ENCODE results near the gene SIRT1.

SIRT1 gene

GRCh38 chr10:67864607-67865371, 19.7 kb upstream of the SIRT1 start:
- H3K79me2 ChIP-seq (ENCODE audit: control insufficient read depth, insufficient read depth, low read length, poor library complexity) = no peaks in the 10 kb centered on the region
- H2AK5ac ChIP-seq (ENCODE audit: low read length) = no peak overlapping the region
- no CpG with 5 or more reads among the region's 10 CpGs for WGBS (ENCODE audit: extremely low coverage, insufficient coverage, insufficient read length)

GRCh38 chr10:67868132-67868531, 16.3 kb upstream of the SIRT1 start:
- no peaks in the 10 kb centered on the region for H3K36me3 ChIP-seq (ENCODE audit: control insufficient read depth in 1 of 2, insufficient read depth in 2 of 2, low read length in 2 of 2)
- H3K27ac ChIP-seq (ENCODE audit: low read depth, low read length) = no peak overlapping the region
- no peak overlapping the region for H2BK12ac ChIP-seq (ENCODE audit: low read length)
- no peak overlapping the region for H2AFZ ChIP-seq (ENCODE audit: insufficient read depth, low read length, poor library complexity)
- no peak overlapping the region for H3K23ac ChIP-seq (ENCODE audit: low read length)
- no peaks in the 10 kb centered on the region for H3K79me1 ChIP-seq (ENCODE audit: low read length)
- no peak overlapping the region for H3K9ac ChIP-seq (ENCODE audit: low read length)
- H4K91ac ChIP-seq (ENCODE audit: low read depth, low read length) = no peak overlapping the region
- H3K4ac ChIP-seq (ENCODE audit: low read depth, low read length) = no peak overlapping the region
- no CpG with 5 or more reads among the region's 2 CpGs for WGBS (ENCODE audit: extremely low coverage, insufficient coverage, insufficient read length)
- H3K27me3 ChIP-seq (ENCODE audit: insufficient read depth, low read length) = no peaks in the 10 kb centered on the region
- H3K14ac ChIP-seq (ENCODE audit: low read length) = no peak overlapping the region
- H2BK5ac ChIP-seq (ENCODE audit: low read depth, low read length, poor library complexity) = no peak overlapping the region
- H3K18ac ChIP-seq (ENCODE audit: low read length) = no peak overlapping the region
- DNase-seq = no peak
- no peaks in the 10 kb centered on the region for H3K79me2 ChIP-seq (ENCODE audit: control insufficient read depth, insufficient read depth, low read length, poor library complexity)
- H4K12ac ChIP-seq (ENCODE audit: low read depth, low read length) = no peak overlapping the region
- H2BK120ac ChIP-seq (ENCODE audit: insufficient read depth, low read length, poor library complexity) = no peak overlapping the region
- H3K4me1 ChIP-seq (ENCODE audit: control insufficient read depth in 1 of 2, insufficient read depth in 2 of 2, low read length in 2 of 2) = no peaks in the 10 kb centered on the region
- no peak overlapping the region for H3K4me3 ChIP-seq (ENCODE audit: low read depth, low read length)
- no peak overlapping the region for H4K8ac ChIP-seq (ENCODE audit: low read depth, low read length)
- H3K4me2 ChIP-seq (ENCODE audit: low read length) = no peak overlapping the region
- H3K9me3 ChIP-seq (ENCODE audit: insufficient read depth, low read depth, low read length) = no peaks in the 10 kb centered on the region
- no peak overlapping the region for H2AK5ac ChIP-seq (ENCODE audit: low read length)

More at GRCh38 chr10:67864607-67865371, 19.7 kb upstream of the SIRT1 start:
- H4K12ac ChIP-seq (ENCODE audit: low read depth, low read length) = no peak overlapping the region
- no peak overlapping the region for H3K27ac ChIP-seq (ENCODE audit: low read depth, low read length)
- no peak overlapping the region for H3K4me2 ChIP-seq (ENCODE audit: low read length)
- no peak overlapping the region for H2AFZ ChIP-seq (ENCODE audit: insufficient read depth, low read length, poor library complexity)
- no peak overlapping the region for H3K4me3 ChIP-seq (ENCODE audit: low read depth, low read length)
- no peak overlapping the region for H2BK120ac ChIP-seq (ENCODE audit: insufficient read depth, low read length, poor library complexity)
- no peak overlapping the region for H3K9ac ChIP-seq (ENCODE audit: low read length)
- no peaks in the 10 kb centered on the region for H3K79me1 ChIP-seq (ENCODE audit: low read length)
- H3K4ac ChIP-seq (ENCODE audit: low read depth, low read length) = no peak overlapping the region
- peak in 1 of 2 donors; percentile 46 for DNase-seq
- no peak overlapping the region for H3K14ac ChIP-seq (ENCODE audit: low read length)
- H4K91ac ChIP-seq (ENCODE audit: low read depth, low read length) = no peak overlapping the region
- H2BK12ac ChIP-seq (ENCODE audit: low read length) = no peak overlapping the region
- H3K9me3 ChIP-seq (ENCODE audit: insufficient read depth, low read depth, low read length) = no peaks in the 10 kb centered on the region
- no peaks in the 10 kb centered on the region for H3K27me3 ChIP-seq (ENCODE audit: insufficient read depth, low read length)
- no peak overlapping the region for H4K8ac ChIP-seq (ENCODE audit: low read depth, low read length)
- no peaks in the 10 kb centered on the region for H3K4me1 ChIP-seq (ENCODE audit: control insufficient read depth in 1 of 2, insufficient read depth in 2 of 2, low read length in 2 of 2)
- no peak overlapping the region for H3K23ac ChIP-seq (ENCODE audit: low read length)
- H3K36me3 ChIP-seq (ENCODE audit: control insufficient read depth in 1 of 2, insufficient read depth in 2 of 2, low read length in 2 of 2) = no peaks in the 10 kb centered on the region
- H3K18ac ChIP-seq (ENCODE audit: low read length) = no peak overlapping the region
- no peak overlapping the region for H2BK5ac ChIP-seq (ENCODE audit: low read depth, low read length, poor library complexity)

GRCh38 chr10:67869996-67870395, 14.5 kb upstream of the SIRT1 start:
- H3K27me3 ChIP-seq (ENCODE audit: insufficient read depth, low read length) = no peaks in the 10 kb centered on the region
- no peak overlapping the region for H2BK5ac ChIP-seq (ENCODE audit: low read depth, low read length, poor library complexity)
- no peak overlapping the region for H3K4me2 ChIP-seq (ENCODE audit: low read length)
- H3K36me3 ChIP-seq (ENCODE audit: control insufficient read depth in 1 of 2, insufficient read depth in 2 of 2, low read length in 2 of 2) = no peaks in the 10 kb centered on the region
- H3K79me2 ChIP-seq (ENCODE audit: control insufficient read depth, insufficient read depth, low read length, poor library complexity) = no peaks in the 10 kb centered on the region
- H3K14ac ChIP-seq (ENCODE audit: low read length) = no peak overlapping the region
- no peak overlapping the region for H4K12ac ChIP-seq (ENCODE audit: low read depth, low read length)
- H2BK12ac ChIP-seq (ENCODE audit: low read length) = no peak overlapping the region
- no peak overlapping the region for H3K4me3 ChIP-seq (ENCODE audit: low read depth, low read length)
- H2BK120ac ChIP-seq (ENCODE audit: insufficient read depth, low read length, poor library complexity) = no peak overlapping the region
- H3K4me1 ChIP-seq (ENCODE audit: control insufficient read depth in 1 of 2, insufficient read depth in 2 of 2, low read length in 2 of 2) = no peaks in the 10 kb centered on the region
- no peak overlapping the region for H3K27ac ChIP-seq (ENCODE audit: low read depth, low read length)
- no CpG with 5 or more reads among the region's 6 CpGs for WGBS (ENCODE audit: extremely low coverage, insufficient coverage, insufficient read length)
- no peak overlapping the region for H3K18ac ChIP-seq (ENCODE audit: low read length)
- H2AFZ ChIP-seq (ENCODE audit: insufficient read depth, low read length, poor library complexity) = no peak overlapping the region
- no peaks in the 10 kb centered on the region for H3K9me3 ChIP-seq (ENCODE audit: insufficient read depth, low read depth, low read length)
- no peaks in the 10 kb centered on the region for H3K79me1 ChIP-seq (ENCODE audit: low read length)
- H2AK5ac ChIP-seq (ENCODE audit: low read length) = no peak overlapping the region
- no peak overlapping the region for H4K8ac ChIP-seq (ENCODE audit: low read depth, low read length)
- H4K91ac ChIP-seq (ENCODE audit: low read depth, low read length) = no peak overlapping the region
- peak in 1 of 2 donors; percentile 65 for DNase-seq
- H3K9ac ChIP-seq (ENCODE audit: low read length) = no peak overlapping the region
- H3K23ac ChIP-seq (ENCODE audit: low read length) = no peak overlapping the region
- H3K4ac ChIP-seq (ENCODE audit: low read depth, low read length) = no peak overlapping the region

- H3K4me3 ChIP-seq (ENCODE audit: low read depth, low read length) = no peak overlapping the region
- H3K4me1 ChIP-seq (ENCODE audit: control insufficient read depth in 1 of 2, insufficient read depth in 2 of 2, low read length in 2 of 2) = no peaks in the 10 kb centered on the region
- no peak overlapping the region for H3K27ac ChIP-seq (ENCODE audit: low read depth, low read length)
- no peak overlapping the region for H4K12ac ChIP-seq (ENCODE audit: low read depth, low read length)
- no peak overlapping the region for H2BK120ac ChIP-seq (ENCODE audit: insufficient read depth, low read length, poor library complexity)
- no peaks in the 10 kb centered on the region for H3K79me2 ChIP-seq (ENCODE audit: control insufficient read depth, insufficient read depth, low read length, poor library complexity)
- no peak overlapping the region for H2BK12ac ChIP-seq (ENCODE audit: low read length)
- H3K36me3 ChIP-seq (ENCODE audit: control insufficient read depth in 1 of 2, insufficient read depth in 2 of 2, low read length in 2 of 2) = no peaks in the 10 kb centered on the region
- H3K27me3 ChIP-seq (ENCODE audit: insufficient read depth, low read length) = no peaks in the 10 kb centered on the region
- H3K9ac ChIP-seq (ENCODE audit: low read length) = no peak overlapping the region
- no peak overlapping the region for H3K4me2 ChIP-seq (ENCODE audit: low read length)
- H2AFZ ChIP-seq (ENCODE audit: insufficient read depth, low read length, poor library complexity) = no peak overlapping the region
- no peak overlapping the region for H2BK5ac ChIP-seq (ENCODE audit: low read depth, low read length, poor library complexity)
- H3K23ac ChIP-seq (ENCODE audit: low read length) = no peak overlapping the region
- H3K79me1 ChIP-seq (ENCODE audit: low read length) = no peaks in the 10 kb centered on the region
- WGBS (ENCODE audit: extremely low coverage, insufficient coverage, insufficient read length) = no CpG with 5 or more reads among the region's 3 CpGs
- H4K91ac ChIP-seq (ENCODE audit: low read depth, low read length) = no peak overlapping the region
- H3K14ac ChIP-seq (ENCODE audit: low read length) = no peak overlapping the region
- H3K4ac ChIP-seq (ENCODE audit: low read depth, low read length) = no peak overlapping the region
- no peak for DNase-seq
- no peaks in the 10 kb centered on the region for H3K9me3 ChIP-seq (ENCODE audit: insufficient read depth, low read depth, low read length)
- no peak overlapping the region for H2AK5ac ChIP-seq (ENCODE audit: low read length)
- H3K18ac ChIP-seq (ENCODE audit: low read length) = no peak overlapping the region
- no peak overlapping the region for H4K8ac ChIP-seq (ENCODE audit: low read depth, low read length)
These were observed 8.9 kb upstream of the SIRT1 start for GRCh38 chr10:67875340-67876238.

Data from trophoblast cell (in vitro differentiated cells and primary cell).